GM19099 (cell line): ENCODE measurements around the gene ZNF532.

Experiments
- POLR2A ChIP-seq: IDR thresholded peaks from 3 replicates; pipeline ENCODE4 v1.6.1; 2011; ENCODE audit warnings: low read depth; ENCODE audit not compliant: insufficient read length; ENCODE audit errors: extremely low read depth

ZNF532 gene

GRCh38 chr18:58862851-58863538 is 1.7 kb upstream of the ZNF532 start:
- TF ChIP-seq POLR2A, result no peak

GRCh38 chr18:58863539-58864145 is 1.0 kb upstream of the ZNF532 start:
- TF ChIP-seq POLR2A, result no peak

- TF ChIP-seq POLR2A, result no peak
Observed at GRCh38 chr18:58865033-58865590, 435 bp downstream of the ZNF532 start.

GRCh38 chr18:58865701-58866065 is 1.0 kb downstream of the ZNF532 start:
- no peak for TF ChIP-seq POLR2A

- TF ChIP-seq POLR2A, result no peak
Observed at GRCh38 chr18:58866066-58866772, 1.5 kb downstream of the ZNF532 start.

GRCh38 chr18:58866773-58867150 is 2.1 kb downstream of the ZNF532 start:
- TF ChIP-seq POLR2A, result no peak

- TF ChIP-seq POLR2A, result no peak
Observed at GRCh38 chr18:58867281-58867961, 2.7 kb downstream of the ZNF532 start.

GRCh38 chr18:58868440-58868839 is 3.8 kb downstream of the ZNF532 start:
- no peak for TF ChIP-seq POLR2A

GRCh38 chr18:58870130-58870529 is 5.5 kb downstream of the ZNF532 start:
- no peak for TF ChIP-seq POLR2A

- no peak for TF ChIP-seq POLR2A
Observed at GRCh38 chr18:58870621-58871020, 5.9 kb downstream of the ZNF532 start.

- no peak for TF ChIP-seq POLR2A
Observed at GRCh38 chr18:58871514-58872420, 7.1 kb downstream of the ZNF532 start.

GRCh38 chr18:58878640-58879039 is 14.0 kb downstream of the ZNF532 start:
- no peak for TF ChIP-seq POLR2A

GRCh38 chr18:58881477-58881876 is 16.8 kb downstream of the ZNF532 start:
- TF ChIP-seq POLR2A, result no peak

- no peak for TF ChIP-seq POLR2A
Observed at GRCh38 chr18:58882044-58882443, 17.4 kb downstream of the ZNF532 start.

- TF ChIP-seq POLR2A, result no peak
Observed at GRCh38 chr18:58882686-58883085, 18.0 kb downstream of the ZNF532 start.

- TF ChIP-seq POLR2A, result no peak
Observed at GRCh38 chr18:58884680-58885079, 20.0 kb downstream of the ZNF532 start.
